ENCODE measurements around the gene APBB1IP.
"Not testable (repeated sequence)": the region's sequence is repeated elsewhere in the genome, so short reads cannot be mapped to it uniquely, and the experiment has no call there.

DNA sequence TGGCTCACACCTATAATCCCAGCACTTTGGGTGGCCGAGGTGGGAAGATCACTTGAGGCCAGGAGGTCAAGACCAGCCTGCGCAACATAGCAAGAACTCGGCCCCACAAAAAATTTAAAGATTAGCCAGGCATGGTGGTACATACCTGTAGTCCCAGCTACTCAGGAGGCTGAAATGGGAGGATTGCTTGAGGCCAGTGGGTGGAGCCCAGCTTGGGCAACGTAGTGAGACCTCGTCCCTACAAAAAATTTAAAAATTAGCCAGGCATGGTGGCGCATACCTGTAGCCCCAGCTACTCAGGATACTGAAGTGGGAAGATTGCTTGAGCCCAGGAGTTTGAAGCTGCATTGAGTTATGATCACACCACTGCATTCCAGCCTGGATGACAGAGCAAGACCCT lies 28.4 kb downstream of the APBB1IP start:
- TF ChIP-seq, protein P1, sequence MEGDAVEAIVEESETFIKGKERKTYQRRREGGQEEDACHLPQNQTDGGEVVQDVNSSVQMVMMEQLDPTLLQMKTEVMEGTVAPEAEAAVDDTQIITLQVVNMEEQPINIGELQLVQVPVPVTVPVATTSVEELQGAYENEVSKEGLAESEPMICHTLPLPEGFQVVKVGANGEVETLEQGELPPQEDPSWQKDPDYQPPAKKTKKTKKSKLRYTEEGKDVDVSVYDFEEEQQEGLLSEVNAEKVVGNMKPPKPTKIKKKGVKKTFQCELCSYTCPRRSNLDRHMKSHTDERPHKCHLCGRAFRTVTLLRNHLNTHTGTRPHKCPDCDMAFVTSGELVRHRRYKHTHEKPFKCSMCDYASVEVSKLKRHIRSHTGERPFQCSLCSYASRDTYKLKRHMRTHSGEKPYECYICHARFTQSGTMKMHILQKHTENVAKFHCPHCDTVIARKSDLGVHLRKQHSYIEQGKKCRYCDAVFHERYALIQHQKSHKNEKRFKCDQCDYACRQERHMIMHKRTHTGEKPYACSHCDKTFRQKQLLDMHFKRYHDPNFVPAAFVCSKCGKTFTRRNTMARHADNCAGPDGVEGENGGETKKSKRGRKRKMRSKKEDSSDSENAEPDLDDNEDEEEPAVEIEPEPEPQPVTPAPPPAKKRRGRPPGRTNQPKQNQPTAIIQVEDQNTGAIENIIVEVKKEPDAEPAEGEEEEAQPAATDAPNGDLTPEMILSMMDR (IDR thresholded peaks at IDR 0.05; ENCODE audit: insufficient read depth, low read length, poor library complexity, severe bottlenecking), result not testable (repeated sequence)
- not testable (repeated sequence) for TF ChIP-seq EZH2phosphoT487 (conservative IDR thresholded peaks at IDR 0.05; ENCODE audit: low read length)
